Left ventricle myocardium inferior (tissue), 1 donor: Measurements from ENCODE around the gene LCN15. TPM values are rescaled to one million over a fixed set of nuclear protein-coding genes. Genes with fewer than 3 reads are reported as not detected.

Experiments
- DNase-seq: peaks from one replicate; pipeline ENCODE4 v3.0.0-alpha.2; 2020
- H3K27ac ChIP-seq: fragments of 200-600 bp; replicated peaks from 2 replicates; pipeline ENCODE4 v1.8.0; 2021
- H3K27me3 ChIP-seq: fragments of 200-600 bp; 2 replicates; pipeline ENCODE4 v1.8.0; 2021; ENCODE audit warnings: low read depth
- H3K36me3 ChIP-seq: fragments of 200-600 bp; 2 replicates; pipeline ENCODE4 v1.8.0; 2021
- H3K4me1 ChIP-seq: fragments of 200-600 bp; 2 replicates; pipeline ENCODE4 v1.8.0; 2021
- H3K4me3 ChIP-seq: fragments of 200-600 bp; 2 replicates; pipeline ENCODE4 v1.8.0; 2021; ENCODE audit warnings: mild to moderate bottlenecking, moderate library complexity
- H3K9me3 ChIP-seq: fragments of 200-600 bp; replicated peaks from 2 replicates; pipeline ENCODE4 v1.8.0; 2021
- CTCF ChIP-seq: fragments of 200-600 bp; IDR thresholded peaks from 2 replicates; pipeline ENCODE4 v1.8.0; 2021; ENCODE audit warnings: antibody characterized with exemption, mild to moderate bottlenecking, borderline replicate concordance
- intact Hi-C: fragments of 100-400 bp; cut with micrococcal nuclease; formaldehyde crosslinking; loops from one replicate; pipeline ENCODE4 v1.11.0; 2022
- total RNA-seq: library from RNA; stranded (reverse); fragmentation: NEBNext Ultra II Directional; extraction: Animal tissue kit (Norgen Biotek cat#: 25700); gene quantifications from one replicate; pipeline ENCODE4 v1.2.1, GENCODE V29; 2021
- donor health status: DM: no; HTN: yes; CAD: no; lungs with severe emphysema.

LCN15 gene
- total RNA-seq, 1 donor from 2014 or later: 0.41 TPM

GRCh38 chr9:136743639-136744211 lies 20.6 kb downstream of the LCN15 start:
- TF ChIP-seq CTCF: no peak
- Histone ChIP-seq H3K4me3 (peak overlapping the region; percentile 61), H3K27ac (peak overlapping the region; percentile 86), H3K36me3 (no peaks in the 10 kb centered on the region), H3K27me3 (peaks cover 27% of the 10 kb centered on the region), H3K4me1 (peaks cover 49% of the 10 kb centered on the region), H3K9me3 (no peaks in the 10 kb centered on the region)
- no peak for DNase-seq
- intact Hi-C loops: no loop called here

- Histone ChIP-seq H3K36me3 (no peaks in the 10 kb centered on the region), H3K9me3 (no peaks in the 10 kb centered on the region), H3K27ac (peak within 1 kb of the TSS; percentile 52), H3K4me1 (peaks cover 39% of the 10 kb centered on the region), H3K27me3 (peaks cover 27% of the 10 kb centered on the region), H3K4me3 (peak within 1 kb of the TSS; percentile 61)
- peak; percentile 47 for TF ChIP-seq CTCF
- intact Hi-C loops: no loop called here
- DNase-seq: no peak
These were observed 21.5 kb downstream of the LCN15 start, which contains the start of gene LCN10 for GRCh38 chr9:136742591-136743391. LCN10 (minus strand) TSS chr9:136742940; CDS start chr9:136742903, 37 bp downstream.

- no peak for DNase-seq
- peak overlapping the region; percentile 61 for H3K4me3 ChIP-seq
- no peaks in the 10 kb centered on the region for H3K9me3 ChIP-seq
- H3K4me1 ChIP-seq: peaks cover 36% of the 10 kb centered on the region
- no peaks in the 10 kb centered on the region for H3K36me3 ChIP-seq
- intact Hi-C loops: no loop called here
- peak overlapping the region; percentile 52 for H3K27ac ChIP-seq
- peaks cover 27% of the 10 kb centered on the region for H3K27me3 ChIP-seq
- no peak for TF ChIP-seq CTCF
These were observed 22.3 kb downstream of the LCN15 start for GRCh38 chr9:136741883-136742571.

DNA sequence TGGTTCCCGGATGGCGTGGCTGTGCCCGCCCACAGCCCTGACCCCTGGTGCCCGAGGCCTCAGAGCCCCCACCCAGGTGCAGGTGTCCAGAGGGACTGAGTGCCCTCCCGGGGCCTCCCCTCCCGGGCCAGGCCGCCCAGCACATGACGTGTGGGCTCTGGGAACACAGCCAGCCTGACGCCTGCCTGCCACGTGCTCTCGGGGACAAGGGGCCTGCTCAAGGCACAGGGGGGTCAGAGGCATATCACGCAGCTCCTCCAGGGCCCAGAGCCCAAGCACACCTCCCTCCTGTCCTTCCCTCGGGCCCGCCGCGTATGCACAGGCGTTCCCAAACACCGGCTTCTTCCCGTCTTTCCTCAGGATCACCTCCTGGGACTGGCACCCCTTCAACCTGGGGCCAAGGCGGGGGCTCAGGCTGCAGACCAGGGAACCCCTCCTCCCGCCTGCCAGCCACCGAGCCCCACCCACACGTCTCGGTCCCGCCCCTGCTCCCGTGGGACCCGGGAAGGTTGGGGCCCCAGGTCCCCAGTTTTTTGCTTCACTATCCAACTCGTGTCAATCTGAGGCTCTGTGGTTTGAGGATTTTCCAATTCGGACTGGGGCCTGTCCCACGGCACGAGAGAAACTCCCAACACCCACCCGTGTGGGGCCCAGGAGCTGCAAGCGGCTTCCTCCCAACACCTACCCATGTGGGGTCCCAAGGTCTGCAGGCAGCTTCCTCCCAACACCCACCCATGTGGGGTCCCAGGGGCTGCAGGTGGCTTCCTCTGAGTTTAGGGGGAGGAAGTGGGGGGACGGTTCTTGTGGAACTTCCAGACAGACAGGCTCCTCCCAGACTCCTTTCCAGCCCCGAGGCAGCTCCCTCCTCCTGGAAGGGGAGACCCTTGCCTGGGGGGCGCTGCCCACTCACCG lies 23.1 kb downstream of the LCN15 start:
- DNase-seq: peak; percentile 61
- intact Hi-C loops: no loop called here
- Histone ChIP-seq H3K4me3 (peak overlapping the region; percentile 61), H3K27me3 (peaks cover 27% of the 10 kb centered on the region), H3K9me3 (no peaks in the 10 kb centered on the region), H3K4me1 (peaks cover 29% of the 10 kb centered on the region), H3K36me3 (no peaks in the 10 kb centered on the region), H3K27ac (peak overlapping the region; percentile 52)
- TF ChIP-seq CTCF: no peak

DNA sequence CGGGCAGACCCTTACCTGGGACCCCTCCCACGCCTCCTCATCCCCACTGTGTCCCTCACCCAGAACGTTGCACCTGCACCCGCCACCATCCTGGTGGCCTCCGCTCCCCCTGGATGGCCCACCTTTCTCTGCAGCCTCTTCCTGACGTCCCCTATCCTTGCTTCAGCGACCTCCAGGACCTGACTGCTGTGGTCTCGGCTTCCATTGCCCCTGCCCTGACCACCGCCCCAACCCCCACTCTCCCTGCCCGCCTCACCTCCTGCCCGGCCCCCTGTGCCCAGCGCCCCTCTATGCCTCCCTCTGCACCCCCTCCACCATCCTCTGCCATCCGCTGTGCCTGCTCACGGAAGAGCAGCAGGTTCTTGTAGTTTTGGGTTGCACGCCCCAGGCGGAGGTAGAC lies 23.8 kb downstream of the LCN15 start:
- Histone ChIP-seq H3K9me3 (no peaks in the 10 kb centered on the region), H3K36me3 (no peaks in the 10 kb centered on the region), H3K4me3 (no peak overlapping the region), H3K27me3 (peaks cover 27% of the 10 kb centered on the region), H3K4me1 (peaks cover 29% of the 10 kb centered on the region), H3K27ac (no peak overlapping the region)
- TF ChIP-seq CTCF: no peak
- intact Hi-C loops: no loop called here
- DNase-seq: no peak
